Right ventricle myocardium inferior (tissue), 1 donor: ENCODE measurements around the gene ZNF587. TPM values are rescaled to one million over a fixed set of nuclear protein-coding genes. Genes with fewer than 3 reads are reported as not detected.
"Not testable (repeated sequence)": the region's sequence is repeated elsewhere in the genome, so short reads cannot be mapped to it uniquely, and the experiment has no call there.

Source experiments
- ATAC-seq: fragments of 200-7000 bp; cut with Tn5 transposase; one replicate; pipeline ENCODE4 v1.9.1; 2020; ENCODE audit warnings: mild to moderate bottlenecking, moderate library complexity
- DNase-seq: peaks from one replicate; pipeline ENCODE4 v3.0.0; 2021; ENCODE audit errors: missing footprints
- intact Hi-C: fragments of 100-400 bp; cut with DNase I; formaldehyde crosslinking; loops from one replicate; pipeline ENCODE4 v1.11.0; 2022
- total RNA-seq: library from RNA; stranded (reverse); fragmentation: NEBNext Ultra II Directional; extraction: Animal tissue kit (Norgen Biotek cat#: 25700); gene quantifications from one replicate; pipeline ENCODE4 v1.2.1, GENCODE V29; 2021
- donor health status: DM: no; HTN: yes; CAD: no; lungs with severe emphysema.

The ZNF587 gene
- total RNA-seq, 1 donor from 2014 or later: 16.4 TPM

DNA sequence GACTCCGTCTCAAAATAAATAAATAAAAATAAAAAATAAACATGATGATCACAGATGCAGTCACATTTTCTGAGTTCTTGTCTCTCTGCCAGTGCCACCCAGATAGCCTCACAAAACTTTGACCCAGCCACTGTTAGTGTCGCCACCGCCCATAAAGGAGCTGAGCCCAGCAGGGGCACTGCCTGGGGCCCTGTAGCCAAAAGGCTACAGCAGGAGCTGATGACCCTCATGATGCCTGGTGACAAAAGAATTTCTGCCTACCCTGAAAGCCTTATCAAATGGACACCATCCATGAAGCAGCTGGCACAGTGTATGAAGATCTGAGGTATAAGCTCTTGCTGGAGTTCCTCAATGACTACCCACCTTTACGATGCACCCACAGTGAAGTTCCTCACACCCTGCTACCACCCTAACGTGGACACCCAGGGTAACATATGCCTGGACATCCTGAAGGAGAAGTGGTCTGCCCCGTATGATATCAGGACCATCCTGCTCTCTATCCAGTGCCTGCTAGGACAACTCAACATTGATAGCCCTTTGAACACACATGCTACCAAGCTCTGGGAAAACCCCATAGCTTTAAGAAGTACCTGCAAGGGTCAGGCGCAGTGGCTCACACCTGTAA lies 18.3 kb downstream of the ZNF587 start:
- ATAC-seq (no peak), DNase-seq (no peak)
- intact Hi-C loops: no loop called here

DNA sequence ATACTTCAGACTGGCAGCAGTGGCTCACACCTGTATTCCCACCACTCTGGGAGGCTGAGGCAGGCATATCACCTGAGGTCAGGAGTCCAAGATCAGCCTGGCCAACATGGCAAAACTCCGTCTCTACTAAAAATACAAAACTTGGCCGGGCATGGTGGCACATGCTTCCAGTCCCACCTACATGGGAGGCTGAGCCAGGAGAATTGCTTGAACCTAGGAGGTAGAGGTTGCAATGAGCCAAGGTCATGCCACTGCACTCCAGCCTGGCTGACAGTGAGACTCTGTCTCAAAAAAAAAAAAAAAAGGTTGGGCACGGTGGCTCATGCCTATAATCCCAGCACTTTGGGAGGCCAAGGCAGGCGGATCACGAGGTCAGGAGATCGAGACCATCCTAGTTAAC lies 20.0 kb downstream of the ZNF587 start:
- intact Hi-C loops, DNase-seq: not testable (repeated sequence)
- peak; percentile 25 for ATAC-seq

DNA sequence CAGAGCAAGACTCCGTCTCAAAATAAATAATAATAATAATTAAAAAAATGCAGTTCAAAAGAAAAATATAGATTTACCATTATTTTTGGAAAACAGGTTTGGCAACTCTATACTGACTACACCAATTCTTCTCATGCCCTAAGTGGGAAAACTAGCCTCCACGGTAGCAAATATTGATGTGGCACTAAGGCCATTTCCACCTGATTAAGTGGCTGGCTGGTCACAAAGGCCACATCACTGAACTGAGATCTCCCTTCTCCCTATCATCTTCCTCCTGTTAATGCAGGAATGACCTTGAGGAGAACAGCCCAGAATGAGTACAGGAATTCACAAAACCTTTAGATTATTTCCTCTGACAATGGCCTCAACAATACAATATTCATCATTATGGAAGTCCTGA lies 20.6 kb downstream of the ZNF587 start:
- ATAC-seq: no peak
- DNase-seq: no peak
- intact Hi-C loops: no loop called here

DNA sequence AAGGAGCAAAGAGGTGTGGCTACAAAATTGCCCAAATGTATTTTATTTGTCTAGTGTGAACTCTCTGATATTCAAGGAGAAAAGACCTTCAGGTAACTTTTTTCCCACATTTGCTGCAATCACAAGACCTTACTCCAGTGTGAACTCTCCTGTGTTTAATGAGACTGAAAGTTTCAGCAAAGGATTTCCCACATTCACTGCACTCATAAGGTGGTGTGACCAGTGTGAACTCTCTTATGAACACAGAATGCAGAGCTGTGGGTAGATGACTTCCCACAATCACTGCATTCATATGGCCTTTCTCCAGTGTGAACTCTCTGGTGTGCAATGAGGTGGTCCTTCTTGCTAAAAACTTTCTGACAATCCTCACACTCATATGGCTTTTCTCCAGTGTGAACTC lies 22.8 kb downstream of the ZNF587 start:
- intact Hi-C loops: no loop called here
- ATAC-seq (no peak), DNase-seq (no peak)

DNA sequence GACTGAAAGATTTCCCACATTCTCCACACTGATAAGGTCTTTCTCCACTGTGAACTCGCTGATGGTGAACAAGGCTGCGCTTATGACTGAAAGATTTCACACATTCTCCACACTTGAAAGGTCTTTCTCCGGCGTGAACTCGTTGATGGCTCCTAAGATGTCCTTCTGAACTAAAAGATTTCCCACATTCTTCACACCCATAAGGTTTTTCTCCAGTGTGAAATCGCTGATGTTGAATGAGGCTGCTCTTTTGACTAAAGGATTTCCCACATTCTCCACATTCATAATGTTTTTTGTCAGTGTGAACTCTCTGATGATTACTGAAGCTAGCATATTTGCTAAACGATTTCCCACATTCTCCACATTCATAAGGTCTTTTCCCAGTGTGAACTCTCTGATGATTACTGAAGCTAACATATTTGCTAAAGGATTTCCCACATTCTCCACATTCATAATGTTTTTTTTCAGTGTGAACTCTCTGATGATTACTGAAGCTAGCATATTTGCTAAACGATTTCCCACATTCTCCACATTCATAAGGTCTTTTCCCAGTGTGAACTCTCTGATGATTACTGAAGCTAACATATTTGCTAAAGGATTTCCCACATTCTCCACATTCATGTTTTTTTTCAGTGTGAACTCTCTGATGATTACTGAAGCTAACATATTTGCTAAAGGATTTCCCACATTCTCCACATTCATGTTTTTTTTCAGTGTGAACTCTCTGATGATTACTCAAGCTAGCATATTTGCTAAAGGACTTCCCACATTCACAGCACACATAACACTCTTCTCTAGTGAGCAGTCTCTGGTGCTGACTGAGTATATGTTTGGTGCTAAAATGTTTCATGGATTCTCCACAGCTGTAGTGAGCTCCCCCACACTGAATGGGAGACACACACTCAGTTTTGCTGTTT lies 24.5 kb downstream of the ZNF587 start:
- ATAC-seq, intact Hi-C loops, DNase-seq: not testable (repeated sequence)

DNA sequence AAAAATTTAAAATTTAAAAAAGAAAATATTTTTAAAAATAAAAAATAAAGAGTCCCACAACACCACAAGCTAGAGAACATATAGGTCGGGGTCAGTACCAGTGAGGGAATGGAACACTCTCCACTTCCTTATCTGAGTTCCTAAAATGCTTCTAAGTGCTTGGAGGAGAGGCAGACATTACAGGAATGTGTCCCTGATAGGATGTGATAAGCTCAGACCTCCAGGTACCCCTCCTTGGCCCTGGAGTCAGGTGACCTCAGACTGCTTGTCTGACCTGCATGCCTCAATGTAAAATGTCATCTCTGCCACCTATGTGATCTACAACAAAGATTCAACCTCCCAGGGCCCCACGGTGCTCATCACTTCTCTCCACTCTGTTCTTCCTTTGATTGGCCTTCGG lies 36.4 kb downstream of the ZNF587 start:
- DNase-seq (no peak), ATAC-seq (no peak)
- intact Hi-C loops: no loop called here

DNA sequence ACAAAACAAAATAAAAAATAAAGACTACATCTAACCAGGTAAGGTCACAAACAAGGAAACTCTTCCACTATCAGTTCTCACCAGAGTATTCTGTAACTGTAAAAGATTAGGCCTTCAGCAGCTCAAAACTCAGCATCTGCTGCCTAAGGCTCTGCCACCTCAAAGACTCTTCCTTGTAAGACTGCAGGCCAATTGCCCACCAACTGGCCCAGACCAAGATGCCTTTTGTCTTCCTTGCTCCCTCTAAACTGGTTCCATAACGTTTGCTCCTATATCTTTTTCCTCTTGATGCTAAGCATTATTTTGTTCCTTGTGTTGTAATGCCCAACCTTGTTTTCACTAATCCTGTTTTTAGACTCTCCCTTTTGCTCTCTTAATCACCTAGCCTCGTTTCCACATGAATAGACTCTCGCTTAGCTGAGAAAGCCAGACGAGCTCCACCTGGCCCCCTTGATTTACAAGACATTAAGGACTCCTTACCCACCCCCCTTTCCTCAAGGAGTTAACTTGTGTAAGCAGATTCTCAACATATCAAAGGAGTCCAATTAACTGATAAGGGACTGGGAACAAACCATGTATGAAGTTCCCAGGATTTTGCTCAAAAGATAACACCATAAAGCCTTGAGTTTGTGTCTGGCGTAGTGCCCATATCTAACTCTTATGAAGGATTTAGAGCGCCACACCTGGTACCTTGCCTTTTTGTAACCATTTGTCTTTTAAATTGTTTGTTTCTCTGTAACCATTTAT lies 37.7 kb downstream of the ZNF587 start:
- intact Hi-C loops: no loop called here
- DNase-seq: no peak
- ATAC-seq: no peak

DNA sequence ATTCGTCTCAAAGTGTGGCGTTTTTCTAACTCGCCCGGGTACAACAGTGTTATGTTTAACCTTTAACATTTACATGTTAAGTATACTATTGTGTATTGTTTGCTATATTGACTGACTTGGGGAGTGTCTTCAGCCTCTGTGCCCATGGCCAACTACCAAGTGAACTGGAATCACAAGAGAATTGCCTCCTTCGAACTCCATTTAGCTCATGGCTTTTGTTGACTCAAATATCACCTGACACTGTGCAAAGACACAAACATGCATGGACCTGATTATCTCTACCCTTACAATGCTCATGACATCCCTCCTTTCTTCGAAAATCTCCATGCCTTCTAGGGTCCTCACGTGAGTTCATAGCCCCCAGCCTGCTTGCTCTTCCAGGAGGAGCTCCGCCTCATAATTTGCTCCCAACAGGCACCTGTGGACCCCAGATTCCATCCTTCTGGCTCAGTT lies 38.5 kb downstream of the ZNF587 start:
- intact Hi-C loops: no loop called here
- ATAC-seq (no peak), DNase-seq (no peak)

DNA sequence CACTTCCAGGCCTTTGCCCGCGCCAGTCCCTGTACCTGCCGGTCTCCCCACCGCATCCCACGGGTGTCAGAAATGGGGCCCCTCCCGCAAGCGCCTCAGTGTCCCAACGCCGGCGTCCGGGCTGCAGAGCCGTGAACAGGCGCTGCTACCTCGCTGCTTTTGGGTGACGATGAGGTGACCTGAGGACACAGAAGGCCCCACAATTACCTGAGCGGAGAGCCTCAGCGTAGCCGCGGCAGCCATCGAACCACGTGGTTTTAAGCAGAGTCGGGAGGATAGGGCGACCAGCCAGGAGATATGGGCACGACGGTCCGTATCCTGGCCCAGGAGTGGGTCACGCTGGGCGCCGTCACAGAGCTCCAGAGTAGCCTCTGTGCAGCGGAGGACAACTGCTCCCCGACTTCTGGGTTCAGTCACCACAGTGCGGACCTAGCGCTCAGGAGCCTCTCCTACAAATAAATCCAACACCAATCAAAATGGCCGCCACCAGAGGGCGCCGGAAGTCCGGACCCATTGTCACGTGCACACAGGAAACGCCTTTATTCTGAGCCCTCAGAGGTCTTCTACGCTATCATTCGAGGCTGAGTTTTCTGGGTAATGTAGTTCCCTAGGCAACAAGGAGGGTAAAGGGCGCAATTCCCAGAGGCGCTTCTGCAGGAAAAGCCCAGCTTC lies 39.0 kb downstream of the ZNF587 start, which contains the start of gene ZNF814:
Gene ZNF814, minus strand, starts transcription at position 478 of the 672 bp plus-strand sequence. Its CDS starts 235 bp downstream, at position 243.
- intact Hi-C loops: no loop called here
- DNase-seq (peak; percentile 90), ATAC-seq (peak; percentile 90)

DNA sequence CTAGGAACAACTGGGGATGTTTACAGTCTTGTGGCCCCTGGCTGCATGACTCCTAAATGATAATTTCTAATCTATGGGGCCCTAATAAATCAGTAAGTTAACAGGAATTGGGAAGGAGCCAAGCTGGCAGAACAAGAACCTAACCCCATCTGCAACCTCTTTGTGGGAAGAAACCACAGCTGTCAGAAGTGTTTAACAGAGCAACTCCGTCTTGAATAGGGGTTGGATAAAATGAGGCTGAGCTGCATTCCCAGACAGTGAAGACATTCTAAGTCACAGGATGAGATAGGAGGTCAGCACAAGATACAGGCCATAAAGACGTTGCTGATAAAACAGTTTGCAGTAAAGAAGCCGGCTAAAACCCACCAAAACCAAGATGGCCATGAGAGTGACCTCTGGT lies 41.0 kb downstream of the ZNF587 start:
- intact Hi-C loops, ATAC-seq, DNase-seq: not testable (repeated sequence)

DNA sequence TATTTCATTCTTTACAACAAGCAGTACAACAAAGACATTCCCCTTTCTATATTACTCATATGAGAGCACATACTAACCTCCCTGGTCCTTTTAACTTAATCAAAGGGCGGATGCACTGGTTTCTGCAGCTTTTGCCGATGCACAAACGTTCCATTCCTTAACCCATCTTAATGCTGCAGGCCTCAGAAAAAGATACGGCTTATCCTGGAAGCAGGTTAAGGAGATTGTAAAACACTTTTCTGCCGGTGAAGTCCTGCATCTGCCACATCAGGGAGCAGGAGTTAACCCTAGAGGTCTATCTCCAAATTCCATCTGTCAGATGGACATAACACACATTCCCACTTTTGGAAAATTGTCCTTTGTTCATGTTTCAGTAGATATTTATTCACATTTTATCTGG lies 50.7 kb downstream of the ZNF587 start:
- DNase-seq: no peak

DNA sequence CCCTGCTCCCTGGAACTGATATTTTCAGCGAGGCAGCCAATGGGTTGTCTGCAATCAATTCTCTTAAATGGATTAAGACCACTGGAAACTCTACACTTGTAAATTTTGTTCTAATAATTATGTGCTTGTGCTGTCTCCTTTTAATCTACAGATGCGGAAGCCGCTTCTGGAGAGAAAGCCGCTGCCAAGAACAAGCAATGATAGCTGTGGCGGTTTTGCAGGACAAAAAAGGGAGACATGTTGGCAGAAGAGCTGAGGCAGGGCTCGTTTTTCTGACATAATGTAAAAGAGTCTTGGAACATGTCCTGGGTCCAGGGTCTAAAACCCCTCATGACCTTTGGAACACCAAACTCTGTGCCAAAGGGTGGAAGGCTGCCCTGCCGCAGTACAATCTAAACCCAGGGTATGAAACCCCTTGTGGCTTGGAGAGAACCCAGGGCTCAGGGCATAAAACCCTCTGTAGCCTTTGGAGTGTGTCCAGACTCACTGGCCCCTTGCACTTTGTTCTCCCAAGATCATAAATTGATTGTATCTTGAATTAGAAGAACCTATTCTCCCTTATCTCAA lies 54.0 kb downstream of the ZNF587 start:
- no peak for ATAC-seq

More for the DNA sequence above, 50.7 kb downstream of the ZNF587 start:
- intact Hi-C loops: no loop called here
- no peak for ATAC-seq

DNA sequence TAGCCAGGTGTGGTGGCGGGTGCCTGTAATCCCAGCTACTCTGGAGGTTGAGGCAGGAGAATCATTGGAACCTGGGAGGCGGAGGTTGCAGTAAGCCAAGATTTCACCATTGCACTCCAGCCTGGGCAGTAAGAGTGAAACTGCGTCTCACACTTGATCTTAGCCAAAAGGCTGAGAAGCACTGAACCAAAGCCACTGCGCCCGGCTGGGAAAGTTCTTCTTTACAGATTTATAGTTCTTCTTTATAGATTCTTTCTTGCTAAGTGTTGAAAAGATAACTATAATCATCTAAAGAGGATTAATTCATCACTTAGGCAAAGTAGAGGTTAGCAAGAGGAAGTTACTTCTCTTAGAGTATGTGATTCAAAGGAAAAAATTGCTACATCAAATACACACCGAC lies 55.6 kb downstream of the ZNF587 start:
- intact Hi-C loops: no loop called here
- no peak for ATAC-seq
- DNase-seq: no peak

More for the DNA sequence above, 54.0 kb downstream of the ZNF587 start:
- intact Hi-C loops: loop anchor here (2.0 kb wide), 1 partner anchor 165 kb away; no protein-coding TSS in a partner anchor
- DNase-seq: no peak

DNA sequence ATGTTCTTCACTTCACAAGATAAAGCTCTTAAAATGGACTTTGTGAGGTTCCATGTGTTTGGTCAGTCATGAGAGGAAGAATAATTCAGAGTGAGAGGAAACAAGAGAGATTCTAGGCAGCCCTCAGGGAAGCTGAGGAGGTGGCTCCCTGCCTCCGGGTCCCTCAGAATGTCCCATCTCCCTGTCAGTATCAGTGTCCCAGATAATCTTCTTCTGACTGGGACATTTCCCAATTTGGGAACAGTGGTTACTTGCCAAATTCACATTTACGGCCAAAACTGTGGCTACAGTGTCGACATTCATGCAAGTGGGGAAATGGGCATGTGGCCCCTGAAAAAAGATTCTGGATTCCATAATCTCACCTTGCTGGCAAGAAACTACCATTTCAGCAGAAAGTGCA lies 57.7 kb downstream of the ZNF587 start:
- no peak for DNase-seq
- intact Hi-C loops: no loop called here
- ATAC-seq: no peak

DNA sequence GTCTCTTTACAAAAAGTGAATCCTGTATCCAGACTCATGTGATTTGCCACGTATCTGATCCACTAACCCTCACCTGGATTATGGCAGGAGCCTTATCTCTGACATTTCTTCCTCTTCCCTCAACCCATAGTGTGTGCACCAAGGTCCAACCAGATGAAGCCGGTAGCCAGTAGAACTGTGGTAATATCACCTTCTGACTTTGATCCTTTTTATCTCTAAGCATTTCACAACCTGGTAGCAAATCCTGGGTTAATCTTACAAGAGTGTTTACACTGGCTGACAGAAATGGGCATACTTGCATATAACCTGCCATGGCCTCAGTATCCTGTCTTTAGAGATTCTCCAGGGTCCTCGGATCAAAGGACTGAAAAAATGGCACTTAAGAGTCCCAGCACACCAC lies 64.9 kb downstream of the ZNF587 start:
- intact Hi-C loops: no loop called here
- DNase-seq (no peak), ATAC-seq (no peak)
